Progenitor cell of endocrine pancreas (in vitro differentiated cells): ENCODE data around the gene EPB41L4B. TPM values are rescaled to one million over a fixed set of nuclear protein-coding genes. Genes with fewer than 3 reads are reported as not detected.

Experiments
- DNase-seq: peaks from one replicate; pipeline ENCODE4 v3.0.0; 2021; ENCODE audit warnings: low spot score; ENCODE audit not compliant: unreplicated experiment
- H3K27ac Mint-ChIP-seq: 2 replicates; pipeline ENCODE4 v1.8.0; 2021; ENCODE audit warnings: mild to moderate bottlenecking, moderate library complexity, mixed read lengths
- H3K27me3 Mint-ChIP-seq: 2 replicates; pipeline ENCODE4 v1.8.0; 2021; ENCODE audit warnings: mixed read lengths
- H3K36me3 Mint-ChIP-seq: 2 replicates; pipeline ENCODE4 v1.8.0; 2022; ENCODE audit warnings: mixed read lengths; ENCODE audit not compliant: insufficient read depth
- H3K4me1 Mint-ChIP-seq: 2 replicates; pipeline ENCODE4 v1.8.0; 2021; ENCODE audit warnings: low read depth, mixed read lengths
- H3K4me3 Mint-ChIP-seq: 2 replicates; pipeline ENCODE4 v1.8.0; 2021; ENCODE audit warnings: low read depth, mild to moderate bottlenecking, moderate library complexity, mixed read lengths
- H3K9me3 Mint-ChIP-seq: 2 replicates; pipeline ENCODE4 v1.8.0; 2021; ENCODE audit warnings: low read depth, mixed read lengths
- total RNA-seq: library from RNA; stranded (reverse); gene quantifications from 2 replicates; pipeline ENCODE4 v1.2.1, GENCODE V29; 2021
- TF ChIP-seq, protein P1 (sequence below): fragments of 200-600 bp; sonication (generic); IDR thresholded peaks from one replicate; pipeline ENCODE4 v1.5.0; 2021; ENCODE audit warnings: antibody characterized with exemption, mild to moderate bottlenecking; ENCODE audit not compliant: unreplicated experiment

EPB41L4B gene
- total RNA-seq, 1 donor from 2014 or later = 7.7 TPM

DNA sequence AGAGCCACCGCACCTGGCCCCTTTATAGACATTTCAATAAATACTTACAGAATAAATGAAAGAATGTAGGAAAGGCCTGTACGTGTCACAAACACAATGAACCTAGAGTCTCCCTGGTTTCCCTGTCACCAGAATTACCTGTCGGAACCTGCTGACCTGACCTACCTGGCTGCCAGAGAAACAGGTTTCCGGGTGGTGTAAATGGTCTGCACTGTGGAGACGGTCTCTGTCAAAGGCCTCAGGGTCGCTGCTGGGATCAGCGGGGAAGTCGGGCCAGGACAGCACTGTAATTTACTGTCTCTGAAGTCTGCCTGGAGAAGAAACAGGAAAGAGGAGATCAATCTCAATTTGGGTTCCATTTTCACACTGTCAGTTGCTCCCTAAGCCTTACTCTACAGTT lies 144.5 kb downstream of the EPB41L4B start:
- TF ChIP-seq, protein P1, sequence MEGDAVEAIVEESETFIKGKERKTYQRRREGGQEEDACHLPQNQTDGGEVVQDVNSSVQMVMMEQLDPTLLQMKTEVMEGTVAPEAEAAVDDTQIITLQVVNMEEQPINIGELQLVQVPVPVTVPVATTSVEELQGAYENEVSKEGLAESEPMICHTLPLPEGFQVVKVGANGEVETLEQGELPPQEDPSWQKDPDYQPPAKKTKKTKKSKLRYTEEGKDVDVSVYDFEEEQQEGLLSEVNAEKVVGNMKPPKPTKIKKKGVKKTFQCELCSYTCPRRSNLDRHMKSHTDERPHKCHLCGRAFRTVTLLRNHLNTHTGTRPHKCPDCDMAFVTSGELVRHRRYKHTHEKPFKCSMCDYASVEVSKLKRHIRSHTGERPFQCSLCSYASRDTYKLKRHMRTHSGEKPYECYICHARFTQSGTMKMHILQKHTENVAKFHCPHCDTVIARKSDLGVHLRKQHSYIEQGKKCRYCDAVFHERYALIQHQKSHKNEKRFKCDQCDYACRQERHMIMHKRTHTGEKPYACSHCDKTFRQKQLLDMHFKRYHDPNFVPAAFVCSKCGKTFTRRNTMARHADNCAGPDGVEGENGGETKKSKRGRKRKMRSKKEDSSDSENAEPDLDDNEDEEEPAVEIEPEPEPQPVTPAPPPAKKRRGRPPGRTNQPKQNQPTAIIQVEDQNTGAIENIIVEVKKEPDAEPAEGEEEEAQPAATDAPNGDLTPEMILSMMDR = no peak
- no peaks in the 10 kb centered on the region for H3K9me3 Mint-ChIP-seq
- H3K36me3 Mint-ChIP-seq = no peaks in the 10 kb centered on the region
- H3K4me3 Mint-ChIP-seq = no peak overlapping the region
- no peak for DNase-seq
- H3K27ac Mint-ChIP-seq = no peak overlapping the region
- H3K4me1 Mint-ChIP-seq = no peaks in the 10 kb centered on the region
- H3K27me3 Mint-ChIP-seq = peaks cover 15% of the 10 kb centered on the region

DNA sequence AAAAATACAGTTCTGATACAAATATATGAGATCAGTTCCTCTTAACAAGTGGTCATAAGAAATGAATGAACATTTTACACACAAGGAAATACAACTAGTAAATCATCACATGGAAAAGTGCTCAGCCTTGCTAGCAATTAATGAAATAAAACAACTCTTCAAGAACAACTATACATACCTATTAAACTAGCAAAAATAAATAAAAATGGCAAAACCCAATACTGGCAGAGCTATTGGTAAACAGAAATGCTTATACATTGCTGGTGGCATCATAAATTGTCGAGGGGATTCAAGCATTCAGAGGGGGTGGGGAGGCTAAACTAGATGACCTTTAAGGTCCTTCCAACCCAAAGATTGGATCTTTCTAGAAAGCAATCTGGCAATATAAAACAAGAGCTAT lies 147.9 kb downstream of the EPB41L4B start:
- no peaks in the 10 kb centered on the region for H3K9me3 Mint-ChIP-seq
- no peak overlapping the region for H3K4me3 Mint-ChIP-seq
- peaks cover 2% of the 10 kb centered on the region for H3K27me3 Mint-ChIP-seq
- TF ChIP-seq, protein P1 = no peak
- no peaks in the 10 kb centered on the region for H3K4me1 Mint-ChIP-seq
- no peak overlapping the region for H3K27ac Mint-ChIP-seq
- DNase-seq = no peak
- no peaks in the 10 kb centered on the region for H3K36me3 Mint-ChIP-seq

DNA sequence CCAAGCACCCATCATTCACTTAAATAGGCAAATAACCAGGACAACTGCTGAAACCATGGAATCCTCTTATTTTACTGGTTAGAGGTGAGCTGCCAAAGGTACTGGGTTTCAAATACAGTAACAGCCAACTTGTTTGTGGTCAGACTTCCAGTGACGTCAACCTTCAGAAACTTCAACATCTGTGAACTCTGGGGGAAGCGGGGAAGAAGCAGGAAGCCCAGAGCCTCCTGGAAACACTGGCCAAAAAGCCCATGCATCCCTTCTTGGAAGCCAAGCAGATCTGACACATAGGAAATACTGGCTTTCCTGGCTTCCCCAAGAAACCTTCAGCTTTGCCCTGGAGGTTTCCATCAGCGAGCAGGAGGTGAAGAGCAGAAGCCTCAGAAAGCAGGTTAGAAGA lies 148.9 kb downstream of the EPB41L4B start:
- DNase-seq = no peak
- H3K36me3 Mint-ChIP-seq = no peaks in the 10 kb centered on the region
- H3K27me3 Mint-ChIP-seq = peaks cover 5% of the 10 kb centered on the region
- H3K4me1 Mint-ChIP-seq = peaks cover 4% of the 10 kb centered on the region
- TF ChIP-seq, protein P1 = no peak
- no peak overlapping the region for H3K4me3 Mint-ChIP-seq
- H3K27ac Mint-ChIP-seq = no peak overlapping the region
- H3K9me3 Mint-ChIP-seq = no peaks in the 10 kb centered on the region

DNA sequence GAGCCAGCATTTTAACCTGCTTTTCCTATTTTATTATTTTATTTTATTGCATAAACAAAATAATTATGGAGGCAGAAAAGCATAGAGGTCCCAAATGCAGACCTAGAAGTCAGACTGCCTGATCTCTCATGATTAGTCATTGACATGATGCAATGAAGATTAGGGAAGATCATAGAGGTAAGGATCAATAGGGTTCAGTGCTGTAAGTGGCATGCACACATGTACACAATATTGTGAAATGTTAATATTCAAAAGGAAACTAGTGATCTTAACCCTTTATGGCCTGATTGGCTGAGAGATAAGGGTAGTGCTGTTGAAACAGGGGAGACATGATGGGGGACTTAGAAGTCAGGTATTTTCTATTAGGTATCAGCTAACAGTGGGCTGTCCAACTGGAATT lies 152.7 kb downstream of the EPB41L4B start:
- TF ChIP-seq, protein P1 = no peak
- peaks cover 29% of the 10 kb centered on the region for H3K27me3 Mint-ChIP-seq
- no peak for DNase-seq
- H3K27ac Mint-ChIP-seq = no peak overlapping the region
- no peaks in the 10 kb centered on the region for H3K9me3 Mint-ChIP-seq
- peaks cover 4% of the 10 kb centered on the region for H3K4me1 Mint-ChIP-seq
- no peak overlapping the region for H3K4me3 Mint-ChIP-seq
- peaks cover 1% of the 10 kb centered on the region for H3K36me3 Mint-ChIP-seq

DNA sequence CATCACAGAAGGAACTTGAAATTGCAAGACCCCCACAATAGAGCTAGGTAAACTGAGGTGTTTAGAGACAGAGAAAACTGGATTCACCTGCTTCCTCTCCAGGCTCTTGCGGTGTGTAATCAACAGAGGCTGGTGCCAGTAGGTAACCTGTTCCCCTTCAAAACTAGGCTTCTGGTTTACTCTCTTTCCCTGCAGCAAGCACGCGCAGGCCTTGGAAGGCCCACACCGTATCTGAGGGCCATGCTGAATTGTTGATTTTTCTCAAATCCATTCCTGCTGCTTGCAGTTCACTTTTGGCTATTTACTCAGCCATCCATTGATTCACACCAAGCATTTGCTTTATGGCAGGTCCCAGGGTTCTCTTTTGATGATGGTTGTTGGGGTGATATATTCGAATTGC lies 153.1 kb downstream of the EPB41L4B start:
- peaks cover 1% of the 10 kb centered on the region for H3K36me3 Mint-ChIP-seq
- peak overlapping the region; percentile 83 for H3K4me3 Mint-ChIP-seq
- TF ChIP-seq, protein P1 = no peak
- H3K9me3 Mint-ChIP-seq = no peaks in the 10 kb centered on the region
- no peak for DNase-seq
- peak overlapping the region; percentile 15 for H3K27ac Mint-ChIP-seq
- peaks cover 31% of the 10 kb centered on the region for H3K27me3 Mint-ChIP-seq
- H3K4me1 Mint-ChIP-seq = peaks cover 4% of the 10 kb centered on the region
